Endothelial cell of umbilical vein (primary cell): ENCODE results near the gene RSPRY1. TPM values are rescaled to one million over a fixed set of nuclear protein-coding genes. Genes with fewer than 3 reads are reported as not detected.

Experiments
- BruUV-seq: library from RNA; stranded (reverse); fragments of 400-500 nt; replicated peaks from 2 replicates; lab custom pipeline; 2021; lab: Mats Ljungman, UMichigan
- CTCF ChIA-PET: fragments of 300-600, 350-600 bp; sonication (Branson Sonifier 250); formaldehyde crosslinking; loops from one replicate; lab custom pipeline; 2021; ENCODE audit warnings: antibody characterized with exemption, inconsistent platforms; lab: Charles Lee
- POLR2A ChIA-PET: fragments of 300-600, 350-600 bp; sonication (Branson Sonifier 250); formaldehyde crosslinking; loops from one replicate; lab custom pipeline; 2021; ENCODE audit warnings: antibody characterized with exemption, inconsistent platforms; lab: Charles Lee
- DNase-seq: peaks from one replicate; pipeline ENCODE4 v3.0.0-alpha.2; 2011; ENCODE audit warnings: low read depth, low spot score
- FAIRE-seq: peaks from 2 replicates; lab custom pipeline; 2011; peaks lifted over from hg19 to GRCh38; lab: Jason Lieb, UNC
- H2AFZ ChIP-seq: 2 replicates; pipeline ENCODE4 v1.6.0; 2012; ENCODE audit warnings: low read depth, low read length, control low read depth, inconsistent platforms
- H3K27ac ChIP-seq: 2 replicates; pipeline ENCODE4 v1.5.1; 2011; ENCODE audit warnings: low read depth, mild to moderate bottlenecking, control low read depth, low read length, moderate library complexity; ENCODE audit not compliant: insufficient read depth
- H3K27me3 ChIP-seq, 2 experiments: 2 replicates each; pipeline versions ENCODE4 v1.6.0 to v1.6.1; 2011; ENCODE audit warnings: low read length in 2 of 2, mixed read lengths in 1 of 2; ENCODE audit not compliant: control insufficient read depth in 2 of 2, insufficient read depth in 2 of 2
- H3K36me3 ChIP-seq, 2 experiments: 2 replicates in 1 of 2; 3 replicates in 1 of 2; pipeline ENCODE4 v1.5.1; 2011; ENCODE audit warnings: low read length in 2 of 2, mild to moderate bottlenecking in 1 of 2, moderate library complexity in 1 of 2; ENCODE audit not compliant: control insufficient read depth in 2 of 2, insufficient read depth in 2 of 2; ENCODE audit errors: extremely low read depth in 1 of 2
- H3K4me1 ChIP-seq: 3 replicates; pipeline ENCODE4 v1.5.1; 2011; ENCODE audit warnings: mild to moderate bottlenecking, low read length; ENCODE audit not compliant: control insufficient read depth, insufficient read depth; ENCODE audit errors: extremely low read depth
- H3K4me2 ChIP-seq: 2 replicates; pipeline ENCODE4 v1.6.1; 2011; ENCODE audit warnings: low read length, control low read depth, mixed read lengths; ENCODE audit not compliant: insufficient read depth
- H3K4me3 ChIP-seq, 3 experiments: fragments of 200-600 bp in 1 of 3; sonication (generic), shearing (Covaris generic) in 1 of 3; replicated peaks in 1 of 3; 2 replicates each; pipeline ENCODE4 v1.5.1; 2011 to 2016; ENCODE audit warnings: control low read depth in 3 of 3, low read length in 3 of 3, mild to moderate bottlenecking in 2 of 3, inconsistent platforms in 1 of 3, low read depth in 1 of 3, moderate library complexity in 1 of 3; ENCODE audit not compliant: insufficient read depth in 1 of 3
- H3K79me2 ChIP-seq: 2 replicates; pipeline ENCODE4 v1.6.0; 2012; ENCODE audit warnings: low read length, inconsistent platforms; ENCODE audit not compliant: control insufficient read depth, insufficient read depth
- H3K9ac ChIP-seq: replicated peaks from 2 replicates; pipeline ENCODE3; 2011; ENCODE audit warnings: low read length, control low read depth; ENCODE audit not compliant: insufficient read depth; ENCODE audit errors: extremely low read depth
- H3K9me1 ChIP-seq: replicated peaks from 3 replicates; pipeline ENCODE4 v1.6.0; 2011; ENCODE audit warnings: mild to moderate bottlenecking, low read length; ENCODE audit not compliant: control insufficient read depth, insufficient read depth; ENCODE audit errors: extremely low read depth
- H3K9me3 ChIP-seq: replicated peaks from 2 replicates; pipeline ENCODE4 v1.5.1; 2012; ENCODE audit warnings: low read length, inconsistent platforms; ENCODE audit not compliant: control insufficient read depth, insufficient read depth
- H4K20me1 ChIP-seq: replicated peaks from 2 replicates; pipeline ENCODE3; 2011; ENCODE audit warnings: mild to moderate bottlenecking, low read length; ENCODE audit not compliant: control insufficient read depth, insufficient read depth; ENCODE audit errors: extremely low read depth
- EZH2 ChIP-seq: IDR thresholded peaks from 2 replicates; pipeline ENCODE4 v1.6.1; 2012; ENCODE audit warnings: borderline replicate concordance, low read depth, mild to moderate bottlenecking, moderate library complexity, low read length, inconsistent platforms; ENCODE audit not compliant: severe bottlenecking
- FOS ChIP-seq: IDR thresholded peaks from 2 replicates; pipeline ENCODE4 v1.6.1; 2011; ENCODE audit warnings: mild to moderate bottlenecking, low read length, moderate library complexity, borderline replicate concordance; ENCODE audit not compliant: insufficient read depth
- GATA2 ChIP-seq: IDR thresholded peaks from 2 replicates; pipeline ENCODE4 v1.7.0; 2011; ENCODE audit warnings: low read depth, mild to moderate bottlenecking, moderate library complexity, mixed read lengths, low read length; ENCODE audit not compliant: insufficient read length, insufficient read depth
- JUN ChIP-seq: IDR thresholded peaks from 2 replicates; pipeline ENCODE4 v1.6.1; 2011; ENCODE audit warnings: borderline replicate concordance, low read depth; ENCODE audit not compliant: insufficient read length, insufficient read depth
- MAX ChIP-seq: IDR thresholded peaks from 2 replicates; pipeline ENCODE4 v1.6.1; 2011; ENCODE audit not compliant: insufficient read depth, insufficient read length
- MYC ChIP-seq: IDR thresholded peaks from one replicate; pipeline ENCODE4 v1.6.1; 2011; ENCODE audit warnings: mild to moderate bottlenecking, low read depth, low read length
- POLR2A ChIP-seq: IDR thresholded peaks from 2 replicates; pipeline ENCODE4 v1.6.1; 2012; ENCODE audit warnings: low read depth, mild to moderate bottlenecking, control low read depth, low read length
- POLR2AphosphoS5 ChIP-seq: IDR thresholded peaks from 2 replicates; pipeline ENCODE4 v1.6.1; 2012; ENCODE audit warnings: low read depth, mild to moderate bottlenecking, control low read depth, low read length, moderate library complexity; ENCODE audit not compliant: insufficient read depth
- dilution Hi-C: fragments of 300-500 bp; cut with MboI; formaldehyde crosslinking; loops from one replicate; pipeline ENCODE4 v1.15.0; 2019; ENCODE audit warnings: low sequenced_read_pairs; ENCODE audit not compliant: extremely low pct_ligation_motif_present
- intact Hi-C: fragments of 100-400 bp; cut with micrococcal nuclease; formaldehyde crosslinking; loops from one replicate; pipeline ENCODE4 v1.10.0; 2022
- polyA plus RNA-seq, 4 experiments: library from polyadenylated mRNA; depleted of rRNA in 3 of 4; stranded (reverse) in 3 of 4; unstranded in 1 of 4; fragments of >200 nt; gene quantifications; 2 replicates each; pipeline versions ENCODE4 v1.2.1 to v1.2.3, GENCODE V29; 2011 to 2012; ENCODE audit warnings: missing spikeins in 1 of 4
- total RNA-seq: library from RNA; stranded (reverse); gene quantifications from 2 replicates; pipeline ENCODE4 v1.2.3, GENCODE V29; 2021

RSPRY1 gene
- total and polyA plus RNA-seq, 2 donors (not counting 3 experiments of a cell fraction or from before 2014, with no cell fraction given) = 28.5 to 55.1 TPM

- BruUV-seq = no TSS peak
- no peak overlapping the region for H2AFZ ChIP-seq
- CTCF ChIA-PET = interaction anchor here (1.1 to 1.3 kb wide), 2 partner anchors 9 to 10 kb away, joined by 3 read pairs; no protein-coding TSS in a partner anchor
- no peak overlapping the region for H3K27ac ChIP-seq
- DNase-seq (no peak), FAIRE-seq (no peak)
- no peaks in the 10 kb centered on the region for H3K36me3 ChIP-seq
- TF ChIP-seq FOS (no peak), JUN (no peak), MAX (no peak), GATA2 (no peak), MYC (no peak), EZH2 (no peak), POLR2AphosphoS5 (no peak), POLR2A (no peak)
- peaks cover 15% of the 10 kb centered on the region for H3K4me1 ChIP-seq
- no peak overlapping the region for H3K4me2 ChIP-seq
- no peaks in the 10 kb centered on the region for H3K9me3 ChIP-seq
- H4K20me1 ChIP-seq = no peaks in the 10 kb centered on the region
- no peaks in the 10 kb centered on the region for H3K79me2 ChIP-seq
- H3K27me3 ChIP-seq = no peaks in the 10 kb centered on the region
- no peak overlapping the region for H3K4me3 ChIP-seq
- intact Hi-C loops (no loop called here), dilution Hi-C loops (no loop called here)
- POLR2A ChIA-PET = no interaction called here
- H3K9me1 ChIP-seq = no peaks in the 10 kb centered on the region
- no peak overlapping the region for H3K9ac ChIP-seq
These were observed 84.3 kb downstream of the RSPRY1 start for GRCh38 chr16:57270221-57271062.
